ENCODE data around the gene C2orf81.

DNA sequence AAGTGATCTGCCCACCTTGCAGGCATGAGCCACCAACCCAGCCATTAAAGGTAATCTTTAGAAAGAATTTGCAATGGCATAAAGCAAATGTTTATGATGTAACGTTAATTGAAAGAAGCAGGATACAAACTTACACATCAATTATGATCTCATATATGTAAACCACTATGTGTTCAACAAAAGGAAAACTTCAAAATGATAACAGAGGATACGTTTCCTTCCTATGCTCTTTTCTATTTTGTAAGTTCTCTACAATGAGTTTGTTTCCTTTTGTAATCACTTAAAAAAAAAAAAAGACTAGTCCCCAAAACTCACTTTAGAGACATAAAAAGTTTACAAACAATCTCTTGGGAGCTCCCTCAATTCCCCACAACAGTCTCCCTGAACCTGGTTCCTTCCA is 1.4 kb downstream of the C2orf81 start:
- no peak for TF ChIP-seq POLR2A (IDR thresholded peaks at IDR 0.05)
- no peak for TF ChIP-seq CTCF (IDR thresholded peaks at IDR 0.05)
- no peak for TF ChIP-seq EP300 (IDR thresholded peaks at IDR 0.05)
- TF ChIP-seq POLR2AphosphoS5 (IDR thresholded peaks at IDR 0.05): no peak
